ENCODE results near the gene LRRC8E. TPM values are rescaled to one million over a fixed set of nuclear protein-coding genes. Genes with fewer than 3 reads are reported as not detected.

The LRRC8E gene
- total and polyA plus RNA-seq, 10 of the 15 experiments (the other 5 are each of a cell fraction or from before 2014, with no cell fraction given), result 0.04 to 0.32 (median 0.25) TPM; not detected in 7

- no peak for TF ChIP-seq CUX1 (IDR thresholded peaks at IDR 0.05; ENCODE audit: insufficient replicate concordance, low read depth, low read length)
- TF ChIP-seq, protein P1, sequence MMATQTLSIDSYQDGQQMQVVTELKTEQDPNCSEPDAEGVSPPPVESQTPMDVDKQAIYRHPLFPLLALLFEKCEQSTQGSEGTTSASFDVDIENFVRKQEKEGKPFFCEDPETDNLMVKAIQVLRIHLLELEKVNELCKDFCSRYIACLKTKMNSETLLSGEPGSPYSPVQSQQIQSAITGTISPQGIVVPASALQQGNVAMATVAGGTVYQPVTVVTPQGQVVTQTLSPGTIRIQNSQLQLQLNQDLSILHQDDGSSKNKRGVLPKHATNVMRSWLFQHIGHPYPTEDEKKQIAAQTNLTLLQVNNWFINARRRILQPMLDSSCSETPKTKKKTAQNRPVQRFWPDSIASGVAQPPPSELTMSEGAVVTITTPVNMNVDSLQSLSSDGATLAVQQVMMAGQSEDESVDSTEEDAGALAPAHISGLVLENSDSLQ (IDR thresholded peaks at IDR 0.05), result no peak
- no peak for TF ChIP-seq BCL11A (IDR thresholded peaks at IDR 0.05; ENCODE audit: low read depth, low read length)
- no peak for TF ChIP-seq JUNB (IDR thresholded peaks at IDR 0.05)
- TF ChIP-seq, protein P2, sequence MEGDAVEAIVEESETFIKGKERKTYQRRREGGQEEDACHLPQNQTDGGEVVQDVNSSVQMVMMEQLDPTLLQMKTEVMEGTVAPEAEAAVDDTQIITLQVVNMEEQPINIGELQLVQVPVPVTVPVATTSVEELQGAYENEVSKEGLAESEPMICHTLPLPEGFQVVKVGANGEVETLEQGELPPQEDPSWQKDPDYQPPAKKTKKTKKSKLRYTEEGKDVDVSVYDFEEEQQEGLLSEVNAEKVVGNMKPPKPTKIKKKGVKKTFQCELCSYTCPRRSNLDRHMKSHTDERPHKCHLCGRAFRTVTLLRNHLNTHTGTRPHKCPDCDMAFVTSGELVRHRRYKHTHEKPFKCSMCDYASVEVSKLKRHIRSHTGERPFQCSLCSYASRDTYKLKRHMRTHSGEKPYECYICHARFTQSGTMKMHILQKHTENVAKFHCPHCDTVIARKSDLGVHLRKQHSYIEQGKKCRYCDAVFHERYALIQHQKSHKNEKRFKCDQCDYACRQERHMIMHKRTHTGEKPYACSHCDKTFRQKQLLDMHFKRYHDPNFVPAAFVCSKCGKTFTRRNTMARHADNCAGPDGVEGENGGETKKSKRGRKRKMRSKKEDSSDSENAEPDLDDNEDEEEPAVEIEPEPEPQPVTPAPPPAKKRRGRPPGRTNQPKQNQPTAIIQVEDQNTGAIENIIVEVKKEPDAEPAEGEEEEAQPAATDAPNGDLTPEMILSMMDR (IDR thresholded peaks at IDR 0.05 in 2 of 3, conservative IDR thresholded peaks at IDR 0.05 in 1 of 3; ENCODE audit: control insufficient read depth in 2 of 3, extremely low read depth in 1 of 3, insufficient read depth in 1 of 3, low read depth in 3 of 3, low read length in 3 of 3), result peak; percentile 51 to 70 (median 62)
- no peak; the same call in 1 of the 2 replicates for TF ChIP-seq GATAD2B (conservative IDR thresholded peaks at IDR 0.05; ENCODE audit: low read depth)
- peak; percentile 53; the same call in 1 of the 2 replicates for TF ChIP-seq POLR2AphosphoS5 (IDR thresholded peaks at IDR 0.05; ENCODE audit: low read length)
- TF ChIP-seq CHD4 (IDR thresholded peaks at IDR 0.05), result no peak
- TF ChIP-seq MTA2 (IDR thresholded peaks at IDR 0.05; ENCODE audit: low read depth), result no peak
- no peak for TF ChIP-seq POLR2AphosphoS2 (IDR thresholded peaks at IDR 0.05; ENCODE audit: low read depth, low read length)
- no peak for TF ChIP-seq CHD1 (IDR thresholded peaks at IDR 0.05; ENCODE audit: low read depth, low read length)
- no peak for TF ChIP-seq ZBTB11 (CRISPR knock-in tag; IDR thresholded peaks at IDR 0.05)
- TF ChIP-seq HDAC6 (IDR thresholded peaks at IDR 0.05; ENCODE audit: unreplicated experiment), result no peak
- TF ChIP-seq CREB1 (IDR thresholded peaks at IDR 0.05; ENCODE audit: low read depth), result no peak
- TF ChIP-seq PML (IDR thresholded peaks at IDR 0.05; ENCODE audit: low read length), result no peak
- peak; percentile 88 for TF ChIP-seq SMAD1 (IDR thresholded peaks at IDR 0.05; ENCODE audit: low read depth, partially characterized antibody)
- peak; percentile 46; the same call in 1 of the 2 replicates for TF ChIP-seq IKZF1 (conservative IDR thresholded peaks at IDR 0.05)
- TF ChIP-seq PAX8 (IDR thresholded peaks at IDR 0.05), result no peak
Measured at GRCh38 chr19:7928741-7929701, 40.7 kb downstream of the LRRC8E start (continued).
